ENCODE data around the gene CD101.

- TF ChIP-seq POLR2A (IDR thresholded peaks at IDR 0.05; ENCODE audit: low read depth, low read length) (no peak), SPI1 (IDR thresholded peaks at IDR 0.05; ENCODE audit: low read depth, low read length) (no peak)
These were observed 9.6 kb upstream of the CD101 start for GRCh38 chr1:116991918-116992317.
